ENCODE results near the gene PRKAG2. TPM values are rescaled to one million over a fixed set of nuclear protein-coding genes. Genes with fewer than 3 reads are reported as not detected.

The PRKAG2 gene
- total and polyA plus RNA-seq, 2 experiments from 2014 or later = 9.1 to 14.9 TPM

DNA sequence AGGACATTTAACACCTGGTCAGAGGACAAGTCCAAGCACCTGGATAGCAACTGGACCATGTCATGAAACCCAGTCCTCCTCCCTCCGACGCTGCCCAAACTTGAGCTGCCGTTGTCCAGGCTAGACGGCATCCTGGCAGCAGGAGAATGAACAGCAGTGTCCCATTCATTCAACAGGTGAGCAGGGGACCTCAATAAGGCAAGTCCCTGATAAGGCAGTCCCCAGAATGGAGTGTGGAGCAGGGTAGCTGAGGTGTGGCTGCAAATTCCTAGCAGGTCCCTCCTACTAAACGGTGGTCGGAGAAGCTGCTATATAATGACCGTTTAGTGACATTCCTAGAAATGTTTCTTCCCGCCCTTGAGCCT, 169.8 kb downstream of the PRKAG2 start (continued):
- TF ChIP-seq ZNF462 (CRISPR knock-in tag; IDR thresholded peaks at IDR 0.05) (no peak), ETS1 (IDR thresholded peaks at IDR 0.05) (no peak), POLR2AphosphoS5 (IDR thresholded peaks at IDR 0.05; ENCODE audit: low read depth) (no peak)

GRCh38 chr7:151706277-151707104, 170.4 kb downstream of the PRKAG2 start:
- no peak overlapping the region for H3K4me3 ChIP-seq
- no peaks in the 10 kb centered on the region for H3K79me2 ChIP-seq (replicated peaks; ENCODE audit: insufficient read depth)
- peaks cover 8% of the 10 kb centered on the region for H3K27me3 Mint-ChIP-seq (ENCODE audit: insufficient read depth, low read depth, poor library complexity)
- no peaks in the 10 kb centered on the region for H3K4me1 ChIP-seq (ENCODE audit: insufficient read depth)
- H3K4me3 Mint-ChIP-seq = no peak overlapping the region
- no peaks in the 10 kb centered on the region for H4K20me1 ChIP-seq (replicated peaks; ENCODE audit: insufficient read depth)
- H3K4me2 ChIP-seq = no peak overlapping the region
- H3K27me3 ChIP-seq (ENCODE audit: insufficient read depth) = no peaks in the 10 kb centered on the region
- no peaks in the 10 kb centered on the region for H3K9me2 ChIP-seq (ENCODE audit: insufficient read depth)
- ATAC-seq (no peak), DNase-seq (ENCODE audit: low spot score) (no peak)
- H3K9me3 Mint-ChIP-seq = no peaks in the 10 kb centered on the region
- H3K27ac ChIP-seq (ENCODE audit: low read depth) = no peak overlapping the region
- H3F3A ChIP-seq (replicated peaks; ENCODE audit: low read depth) = no peaks in the 10 kb centered on the region
- H3K36me3 ChIP-seq (ENCODE audit: insufficient read depth) = no peaks in the 10 kb centered on the region
- H3K27ac Mint-ChIP-seq = no peak overlapping the region
- H3K4me1 Mint-ChIP-seq = peaks cover 8% of the 10 kb centered on the region
- no peak overlapping the region for H2AFZ ChIP-seq
- no peaks in the 10 kb centered on the region for H3K36me3 Mint-ChIP-seq (ENCODE audit: low read depth)
- TF ChIP-seq ZNF462 (CRISPR knock-in tag; IDR thresholded peaks at IDR 0.05) = no peak
- no peak for TF ChIP-seq ZNF331 (CRISPR knock-in tag; IDR thresholded peaks at IDR 0.05; ENCODE audit: low read depth)
- TF ChIP-seq JUNB (IDR thresholded peaks at IDR 0.05; ENCODE audit: unreplicated experiment) = no peak
